OCI-LY3 (cell line): ENCODE measurements around the gene PPP1R14B.

Experiments
- H2AFZ ChIP-seq: fragments of 200-600, 300-600 bp; shearing (Covaris generic); 2 replicates; pipeline ENCODE4 v1.6.0; 2014; ENCODE audit warnings: antibody characterized with exemption, low read depth, low read length
- H3K27ac ChIP-seq: fragments of 200-600, 300-600 bp; sonication (generic); 2 replicates; pipeline ENCODE4 v1.5.1; 2014; ENCODE audit warnings: mild to moderate bottlenecking, low read length, moderate library complexity, mixed read lengths
- H3K27me3 ChIP-seq: fragments of 200-600, 300-600 bp; sonication (generic); 2 replicates; pipeline ENCODE4 v1.6.1; 2014; ENCODE audit warnings: low read depth, low read length, mixed read lengths
- H3K36me3 ChIP-seq: fragments of 200-600, 300-600 bp; sonication (generic); replicated peaks from 2 replicates; pipeline ENCODE3; 2014; ENCODE audit warnings: low read depth, low read length, mixed read lengths
- H3K4me1 ChIP-seq: fragments of 300-600, 200-600 bp; sonication (generic); 2 replicates; pipeline ENCODE4 v1.6.1; 2014; ENCODE audit warnings: low read length, mixed read lengths
- H3K4me2 ChIP-seq: fragments of 200-600, 300-600 bp; sonication (generic); 2 replicates; pipeline ENCODE4 v1.6.1; 2014; ENCODE audit warnings: low read length, mixed read lengths
- H3K4me3 ChIP-seq: fragments of 300-600, 200-600 bp; sonication (generic); 2 replicates; pipeline ENCODE4 v1.5.1; 2014; ENCODE audit warnings: antibody characterized with exemption, mild to moderate bottlenecking, low read length, moderate library complexity
- H3K79me2 ChIP-seq: fragments of 300-600, 200-600 bp; shearing (Covaris generic); 2 replicates; pipeline ENCODE4 v1.6.1; 2014; ENCODE audit warnings: mild to moderate bottlenecking, low read length, mixed read lengths
- H3K9ac ChIP-seq: fragments of 300-600, 200-600 bp; shearing (Covaris generic); 2 replicates; pipeline ENCODE4 v1.6.0; 2014; ENCODE audit warnings: mild to moderate bottlenecking, low read length, moderate library complexity
- H3K9me3 ChIP-seq: fragments of 200-600, 300-600 bp; shearing (Covaris generic); 2 replicates; pipeline ENCODE4 v1.6.1; 2014; ENCODE audit warnings: low read length, mixed read lengths; ENCODE audit not compliant: insufficient read depth
- H4K20me1 ChIP-seq: fragments of 200-600, 300-600 bp; sonication (generic); 2 replicates; pipeline ENCODE4 v1.6.1; 2016; ENCODE audit warnings: low read length, mixed read lengths; ENCODE audit not compliant: insufficient read depth
- EZH2phosphoT487 ChIP-seq: fragments of 200-600 bp; shearing (Covaris generic); IDR thresholded peaks from 2 replicates; pipeline ENCODE4 v1.6.1; 2018; ENCODE audit warnings: antibody characterized with exemption, mixed run types, low read depth
- TF ChIP-seq, protein P1 (sequence below): fragments of 200-600, 300-600 bp; sonication (generic); IDR thresholded peaks from 2 replicates; pipeline ENCODE4 v1.5.1; 2014; ENCODE audit warnings: antibody characterized with exemption, low read length, low read depth

Gene PPP1R14B

DNA sequence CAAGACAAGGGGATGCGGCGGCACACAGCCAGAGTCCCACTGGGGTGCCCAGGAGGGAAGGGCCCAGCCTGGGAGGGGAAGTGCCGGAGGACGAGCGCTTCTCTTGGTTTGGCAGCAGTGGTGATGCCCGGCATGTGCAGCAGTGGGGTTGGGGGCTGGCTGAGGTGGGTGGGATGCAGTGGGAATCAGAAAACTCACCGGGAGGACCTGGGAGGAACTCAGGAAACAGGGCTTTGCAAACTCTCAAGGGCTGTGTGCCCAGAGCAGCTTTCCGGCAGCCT is 37.2 kb downstream of the PPP1R14B start:
- H3K27ac ChIP-seq: no peak overlapping the region
- no peak for TF ChIP-seq EZH2phosphoT487
- TF ChIP-seq, protein P1, sequence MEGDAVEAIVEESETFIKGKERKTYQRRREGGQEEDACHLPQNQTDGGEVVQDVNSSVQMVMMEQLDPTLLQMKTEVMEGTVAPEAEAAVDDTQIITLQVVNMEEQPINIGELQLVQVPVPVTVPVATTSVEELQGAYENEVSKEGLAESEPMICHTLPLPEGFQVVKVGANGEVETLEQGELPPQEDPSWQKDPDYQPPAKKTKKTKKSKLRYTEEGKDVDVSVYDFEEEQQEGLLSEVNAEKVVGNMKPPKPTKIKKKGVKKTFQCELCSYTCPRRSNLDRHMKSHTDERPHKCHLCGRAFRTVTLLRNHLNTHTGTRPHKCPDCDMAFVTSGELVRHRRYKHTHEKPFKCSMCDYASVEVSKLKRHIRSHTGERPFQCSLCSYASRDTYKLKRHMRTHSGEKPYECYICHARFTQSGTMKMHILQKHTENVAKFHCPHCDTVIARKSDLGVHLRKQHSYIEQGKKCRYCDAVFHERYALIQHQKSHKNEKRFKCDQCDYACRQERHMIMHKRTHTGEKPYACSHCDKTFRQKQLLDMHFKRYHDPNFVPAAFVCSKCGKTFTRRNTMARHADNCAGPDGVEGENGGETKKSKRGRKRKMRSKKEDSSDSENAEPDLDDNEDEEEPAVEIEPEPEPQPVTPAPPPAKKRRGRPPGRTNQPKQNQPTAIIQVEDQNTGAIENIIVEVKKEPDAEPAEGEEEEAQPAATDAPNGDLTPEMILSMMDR: no peak
- no peak overlapping the region for H3K4me3 ChIP-seq
- no peak overlapping the region for H3K9ac ChIP-seq
- H4K20me1 ChIP-seq: no peaks in the 10 kb centered on the region
- H3K4me1 ChIP-seq: peaks cover 40% of the 10 kb centered on the region
- H3K9me3 ChIP-seq: no peaks in the 10 kb centered on the region
- peaks cover 48% of the 10 kb centered on the region for H3K36me3 ChIP-seq
- no peak overlapping the region for H3K4me2 ChIP-seq
- no peak overlapping the region for H2AFZ ChIP-seq
- H3K27me3 ChIP-seq: no peaks in the 10 kb centered on the region
- peaks cover 31% of the 10 kb centered on the region for H3K79me2 ChIP-seq

DNA sequence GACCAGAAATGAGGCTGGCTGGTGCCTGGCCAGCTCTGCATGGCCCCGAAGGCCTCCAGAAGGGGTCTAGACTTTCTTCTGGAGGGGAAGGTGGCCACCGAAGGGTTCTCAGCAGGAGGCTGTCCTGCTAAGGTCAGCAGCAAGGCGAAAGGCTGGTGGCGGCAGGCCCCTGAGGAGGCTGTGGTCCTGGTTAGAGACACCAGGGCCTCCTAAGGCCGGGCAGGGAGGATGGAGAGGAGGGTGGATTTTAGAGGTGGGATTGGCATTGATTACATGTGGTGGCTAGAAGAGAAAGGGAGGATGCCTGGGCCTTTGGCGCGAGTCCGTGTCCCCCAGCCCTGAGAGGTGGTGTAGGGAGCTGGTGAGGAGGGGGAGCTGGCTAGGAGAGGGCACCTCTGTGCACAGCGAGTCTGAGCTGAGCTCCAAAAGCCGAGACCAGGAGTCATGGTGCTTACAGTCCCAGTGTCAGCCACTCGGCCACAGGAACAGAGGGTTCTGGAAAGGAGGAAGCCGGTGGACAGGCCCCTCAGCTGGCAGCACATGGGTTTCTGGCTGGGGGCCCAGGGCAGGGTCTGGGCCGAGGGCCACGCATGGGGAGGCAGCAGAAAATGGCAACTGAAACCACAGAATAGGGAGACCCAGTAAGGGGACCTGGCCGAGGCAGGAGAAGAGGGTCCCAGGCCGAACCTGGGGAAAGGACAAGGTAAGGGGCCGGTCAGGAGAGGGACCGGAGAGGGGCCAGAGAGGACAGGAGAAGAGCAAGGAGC is 37.8 kb downstream of the PPP1R14B start:
- no peak overlapping the region for H3K9ac ChIP-seq

DNA sequence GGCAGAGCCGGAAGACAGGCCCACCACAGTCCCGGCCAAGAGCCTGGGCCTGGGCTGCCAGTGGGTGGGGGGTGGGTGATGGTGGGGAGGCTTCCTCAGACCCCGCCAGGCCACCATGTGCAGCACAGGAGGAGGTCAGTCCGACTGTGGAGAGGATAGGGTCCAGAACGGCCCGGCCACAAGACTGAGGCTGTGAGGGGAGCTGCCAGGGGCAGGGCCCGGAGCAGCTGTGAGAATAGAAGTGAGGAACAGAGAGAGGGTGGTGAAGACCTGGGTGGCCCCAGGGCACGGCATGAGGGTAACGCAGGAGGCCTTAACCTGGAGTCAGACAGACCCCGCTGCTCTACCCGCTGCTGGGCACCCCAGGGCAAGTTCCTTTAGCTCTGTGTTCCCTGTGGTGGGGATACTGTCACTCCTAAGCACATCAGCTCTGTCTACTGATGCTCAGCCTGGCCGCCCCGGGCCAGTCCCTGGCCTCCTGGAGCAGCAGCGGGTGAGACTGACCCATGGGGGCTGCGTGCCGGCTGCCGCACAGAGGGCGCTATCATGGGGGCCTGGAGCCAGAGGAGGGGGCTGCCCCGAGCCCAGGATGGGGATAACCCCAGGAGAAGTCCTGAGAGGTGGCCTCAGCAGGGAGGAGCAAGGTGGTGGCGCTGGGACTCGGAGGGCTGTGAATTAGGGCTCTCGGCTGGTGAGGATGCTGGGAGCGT is 38.5 kb downstream of the PPP1R14B start:
- peaks cover 31% of the 10 kb centered on the region for H3K79me2 ChIP-seq
- no peaks in the 10 kb centered on the region for H3K27me3 ChIP-seq
- H3K4me1 ChIP-seq: peaks cover 47% of the 10 kb centered on the region
- TF ChIP-seq EZH2phosphoT487: no peak
- TF ChIP-seq, protein P1: no peak
- H3K27ac ChIP-seq: peak overlapping the region; percentile 88
- no peaks in the 10 kb centered on the region for H4K20me1 ChIP-seq
- no peak overlapping the region for H2AFZ ChIP-seq
- H3K4me2 ChIP-seq: peak overlapping the region; percentile 95
- no peaks in the 10 kb centered on the region for H3K9me3 ChIP-seq
- H3K4me3 ChIP-seq: peak overlapping the region; percentile 82
- peak overlapping the region; percentile 94 for H3K9ac ChIP-seq
- H3K36me3 ChIP-seq: peaks cover 50% of the 10 kb centered on the region

More for the DNA sequence above, 37.8 kb downstream of the PPP1R14B start:
- Histone ChIP-seq H3K36me3 (peaks cover 50% of the 10 kb centered on the region), H3K4me3 (no peak overlapping the region), H2AFZ (no peak overlapping the region), H3K9me3 (no peaks in the 10 kb centered on the region), H3K4me2 (no peak overlapping the region), H3K27ac (0 out of 2 replicates have a peak overlapping the region, but pooled peaks have one; percentile 88), H3K4me1 (peaks cover 45% of the 10 kb centered on the region), H3K27me3 (no peaks in the 10 kb centered on the region), H4K20me1 (no peaks in the 10 kb centered on the region), H3K79me2 (peaks cover 31% of the 10 kb centered on the region)
- TF ChIP-seq, protein P1: no peak
- TF ChIP-seq EZH2phosphoT487: no peak

DNA sequence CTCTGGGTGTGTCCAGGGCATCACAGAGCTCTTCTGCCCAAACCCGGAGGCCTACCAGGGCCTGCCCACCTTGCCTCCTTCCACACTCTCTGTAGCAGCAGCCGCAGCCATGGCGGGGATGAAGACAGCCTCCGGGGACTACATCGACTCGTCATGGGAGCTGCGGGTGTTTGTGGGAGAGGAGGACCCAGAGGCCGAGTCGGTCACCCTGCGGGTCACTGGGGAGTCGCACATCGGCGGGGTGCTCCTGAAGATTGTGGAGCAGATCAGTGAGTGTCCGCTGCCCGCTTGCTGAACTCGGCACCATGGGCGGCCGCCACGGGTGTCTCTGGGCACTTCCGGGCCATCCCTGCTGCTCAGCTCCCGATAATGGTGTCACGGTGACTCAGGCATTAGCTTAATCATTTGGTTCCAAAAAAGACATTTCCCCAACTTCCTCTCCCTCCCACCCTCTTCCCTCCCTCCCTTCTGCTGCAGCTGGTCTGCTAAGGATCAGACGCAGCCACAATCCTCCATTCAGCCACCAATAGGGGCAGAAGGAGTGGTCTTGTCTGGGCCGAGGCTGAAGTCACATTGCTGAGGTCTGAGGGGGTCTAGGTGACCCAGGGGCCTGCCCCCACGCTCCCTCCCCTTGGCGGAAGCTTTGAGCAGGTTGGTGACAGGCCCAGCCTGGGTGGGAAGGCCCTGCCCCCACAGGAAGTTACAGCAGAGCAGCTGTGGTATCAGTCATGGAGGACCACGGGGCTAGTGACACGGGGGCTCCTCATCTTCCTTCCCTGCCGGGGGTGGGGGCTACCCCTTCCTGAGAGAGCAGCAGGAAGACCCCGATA is 39.3 kb downstream of the PPP1R14B start:
- H3K36me3 ChIP-seq: peaks cover 55% of the 10 kb centered on the region
- peak overlapping the region; percentile 88 for H3K27ac ChIP-seq
- peaks cover 31% of the 10 kb centered on the region for H3K79me2 ChIP-seq
- H3K9me3 ChIP-seq: no peaks in the 10 kb centered on the region
- peak overlapping the region; percentile 94 for H3K9ac ChIP-seq
- TF ChIP-seq EZH2phosphoT487: no peak
- TF ChIP-seq, protein P1: no peak
- no peaks in the 10 kb centered on the region for H3K27me3 ChIP-seq
- no peak overlapping the region for H2AFZ ChIP-seq
- H3K4me2 ChIP-seq: peak overlapping the region; percentile 95
- H3K4me1 ChIP-seq: peaks cover 47% of the 10 kb centered on the region
- H3K4me3 ChIP-seq: peak overlapping the region; percentile 82
- no peaks in the 10 kb centered on the region for H4K20me1 ChIP-seq
